ENCODE measurements around the gene SLC9A3.

Gene SLC9A3

GRCh38 chr5:438481-438981, 85.7 kb downstream of the SLC9A3 start:
- DNase-seq, result no peak

- no peak for DNase-seq
These were observed 86.9 kb downstream of the SLC9A3 start for GRCh38 chr5:437281-437771.

- DNase-seq, result no peak
These were observed 87.6 kb downstream of the SLC9A3 start for GRCh38 chr5:436641-436975.

- peak; percentile 53 for DNase-seq
These were observed 88.1 kb downstream of the SLC9A3 start for GRCh38 chr5:435961-436640.

DNA sequence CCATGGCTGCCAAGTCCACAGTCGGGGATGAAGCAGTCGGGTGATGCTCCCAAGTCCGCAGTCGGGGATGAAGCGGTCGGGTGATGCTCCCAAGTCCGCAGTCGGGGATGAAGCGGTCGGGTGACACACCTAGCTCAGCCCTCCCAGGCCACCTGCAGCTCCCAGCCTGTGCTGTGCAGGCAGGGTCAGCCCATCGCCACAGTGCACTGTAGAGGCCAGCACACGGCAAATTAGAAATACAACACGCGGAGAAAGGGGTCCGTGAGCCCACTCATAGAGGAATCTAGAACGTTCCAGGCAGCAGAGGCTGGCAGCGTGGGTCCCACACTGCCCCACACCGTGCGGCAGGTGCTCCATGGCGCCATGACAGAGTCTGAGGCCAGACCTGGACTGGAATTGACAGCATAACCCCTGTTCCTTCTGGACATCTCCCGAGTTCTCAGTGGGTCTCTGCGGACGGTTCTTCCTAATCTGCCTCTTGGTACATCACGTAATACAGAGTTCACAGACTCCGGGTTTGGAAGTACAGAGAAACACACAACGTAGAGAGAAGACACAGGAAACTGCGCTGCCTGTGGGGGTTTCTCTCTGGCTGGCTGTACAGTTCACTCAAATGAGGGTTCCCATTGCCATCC, 89.0 kb downstream of the SLC9A3 start:
- DNase-seq, result no peak

DNA sequence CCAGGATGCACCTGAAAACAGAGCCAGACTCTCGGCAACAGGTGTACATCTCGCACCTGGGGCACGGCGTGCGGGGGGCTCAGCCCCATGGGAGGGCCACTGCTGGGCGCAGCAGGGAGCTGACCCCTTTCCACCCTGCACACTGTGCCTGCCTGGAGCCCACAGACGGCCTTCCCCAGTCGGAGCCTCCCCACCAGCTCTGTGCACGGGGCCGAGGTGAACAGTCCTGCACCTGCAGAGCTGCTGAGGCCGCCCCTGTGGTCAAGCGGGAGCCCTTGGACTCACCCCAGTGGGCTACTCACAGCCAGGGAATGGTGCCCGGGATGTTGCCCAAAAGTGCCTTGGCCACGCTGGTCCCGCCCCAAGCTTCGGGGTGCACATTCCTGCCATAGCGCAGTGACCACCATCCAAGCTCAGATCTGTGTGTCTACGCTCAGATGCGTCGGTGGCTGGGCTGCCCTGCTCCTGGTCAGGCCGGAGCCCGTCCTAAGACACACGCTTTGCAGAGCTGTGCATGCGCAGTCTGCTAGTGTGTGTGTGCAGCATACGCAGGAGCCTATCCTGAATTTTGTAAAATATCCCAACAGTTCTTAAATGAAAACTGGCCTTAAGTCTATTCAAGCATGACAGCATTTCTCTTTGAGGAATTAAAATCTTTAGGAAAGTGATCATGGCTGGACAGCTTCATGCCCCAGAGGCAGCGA, 89.7 kb downstream of the SLC9A3 start:
- DNase-seq, result no peak

DNA sequence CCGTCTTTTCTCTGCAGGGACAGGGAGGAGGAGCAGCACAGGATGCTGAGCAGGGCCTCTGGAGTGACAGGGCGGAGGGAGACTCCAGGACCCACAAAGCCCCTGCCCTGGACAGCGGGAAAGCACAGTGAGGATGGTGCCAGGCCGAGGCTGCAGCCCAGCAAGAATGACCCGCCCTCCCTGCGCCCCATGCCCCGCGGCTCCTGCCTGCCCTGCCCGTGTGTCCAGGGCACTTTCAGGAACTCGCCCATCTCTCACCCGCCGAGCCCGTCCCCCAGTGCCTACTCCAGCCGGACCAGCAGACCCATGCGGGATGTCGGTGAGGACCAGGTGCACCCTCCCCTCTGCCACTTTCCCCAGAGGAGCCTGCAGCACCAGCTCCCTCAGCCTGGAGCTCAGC, 90.4 kb downstream of the SLC9A3 start:
- no peak for DNase-seq

DNA sequence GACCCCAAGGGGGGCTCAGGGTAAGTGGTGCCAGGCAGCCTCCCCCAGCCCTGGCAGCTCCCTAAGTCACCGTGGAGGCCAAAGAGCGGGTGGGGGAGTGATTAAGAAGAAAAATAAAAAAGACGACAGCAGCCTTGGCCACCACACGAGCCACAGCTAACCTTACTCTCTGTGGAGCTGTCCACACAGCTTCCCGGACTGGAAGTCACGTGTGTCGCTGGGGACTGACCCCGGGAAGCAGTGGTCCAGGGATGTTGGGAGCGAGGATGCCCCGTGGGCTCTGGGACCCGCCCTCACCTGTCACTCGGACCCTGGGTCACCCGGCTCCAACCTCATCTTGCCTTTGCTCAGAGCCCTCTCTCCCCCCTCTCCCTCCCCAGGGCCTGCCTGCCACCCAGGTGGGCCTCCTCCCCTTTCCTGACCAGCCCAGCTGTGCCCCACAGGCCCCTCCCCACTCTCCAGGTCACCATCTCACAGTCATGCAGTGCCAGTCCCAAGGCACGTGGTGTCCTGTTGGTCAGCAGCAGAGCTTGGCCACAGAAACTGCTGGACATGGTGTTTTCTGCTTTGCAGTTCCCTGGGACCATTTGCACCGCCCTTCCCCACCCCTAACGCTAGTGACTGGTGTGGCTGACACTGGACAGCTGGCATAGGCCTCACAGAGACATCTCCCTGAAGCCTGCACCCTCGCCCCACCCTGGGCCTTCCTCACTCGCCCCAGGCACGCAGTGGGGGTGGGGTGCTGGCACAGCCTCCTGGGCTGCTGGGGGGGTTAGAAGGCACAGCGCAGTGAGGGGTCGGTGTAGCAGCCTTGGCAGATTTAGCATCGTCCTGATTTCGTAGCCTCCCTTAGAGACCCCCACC, 91.1 kb downstream of the SLC9A3 start:
- no peak for DNase-seq

DNA sequence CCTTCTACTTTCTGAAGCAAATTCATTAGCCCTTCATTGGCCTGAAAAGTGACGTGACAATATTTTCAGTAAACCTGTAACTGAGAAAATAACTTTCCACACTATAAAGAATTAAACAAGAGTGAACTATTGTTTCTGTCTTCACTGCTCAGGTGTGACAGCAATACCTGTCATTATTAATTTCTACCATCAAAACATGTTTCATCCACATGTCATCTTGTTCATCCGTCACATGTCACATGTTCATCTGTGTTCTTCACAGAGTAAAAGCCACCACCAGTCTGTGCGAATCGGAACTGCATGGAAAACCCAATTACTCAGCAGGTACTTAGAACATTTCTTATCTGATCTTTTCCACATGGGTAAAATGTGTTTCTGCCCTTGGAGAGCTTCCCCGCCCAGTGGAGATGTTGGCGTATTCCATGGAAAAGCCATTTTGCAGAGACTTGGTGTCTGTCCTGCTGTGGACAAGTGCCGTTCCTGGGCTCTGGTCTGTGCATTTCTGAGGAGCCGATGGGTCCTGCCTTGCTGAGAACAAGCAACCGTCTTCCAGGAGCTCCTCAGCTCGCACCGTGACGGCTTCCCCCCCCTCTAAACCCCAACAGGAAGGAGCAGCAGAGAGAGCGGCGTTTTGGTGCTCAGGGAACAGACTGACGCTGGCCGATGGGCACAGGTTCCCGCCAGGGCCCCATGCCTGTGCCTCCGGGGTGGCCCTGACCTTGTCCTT, 91.9 kb downstream of the SLC9A3 start:
- DNase-seq, result no peak

DNA sequence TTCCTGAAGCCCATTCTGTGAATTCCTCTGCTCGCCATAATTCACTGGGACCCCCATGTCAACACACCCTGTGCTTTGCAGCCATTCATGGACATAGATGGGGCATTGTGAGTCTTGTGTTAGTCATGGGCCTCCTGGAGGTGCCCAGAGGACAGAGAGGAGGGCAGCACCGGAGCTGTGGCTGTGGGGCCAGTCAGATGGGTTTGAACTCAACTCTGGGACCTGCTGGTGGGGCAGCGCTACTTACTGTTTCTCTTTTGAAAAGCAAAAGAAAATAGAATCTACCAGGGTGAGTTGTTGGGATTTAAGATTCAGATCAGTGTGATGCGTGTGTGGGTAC, 92.6 kb downstream of the SLC9A3 start:
- DNase-seq, result no peak

DNA sequence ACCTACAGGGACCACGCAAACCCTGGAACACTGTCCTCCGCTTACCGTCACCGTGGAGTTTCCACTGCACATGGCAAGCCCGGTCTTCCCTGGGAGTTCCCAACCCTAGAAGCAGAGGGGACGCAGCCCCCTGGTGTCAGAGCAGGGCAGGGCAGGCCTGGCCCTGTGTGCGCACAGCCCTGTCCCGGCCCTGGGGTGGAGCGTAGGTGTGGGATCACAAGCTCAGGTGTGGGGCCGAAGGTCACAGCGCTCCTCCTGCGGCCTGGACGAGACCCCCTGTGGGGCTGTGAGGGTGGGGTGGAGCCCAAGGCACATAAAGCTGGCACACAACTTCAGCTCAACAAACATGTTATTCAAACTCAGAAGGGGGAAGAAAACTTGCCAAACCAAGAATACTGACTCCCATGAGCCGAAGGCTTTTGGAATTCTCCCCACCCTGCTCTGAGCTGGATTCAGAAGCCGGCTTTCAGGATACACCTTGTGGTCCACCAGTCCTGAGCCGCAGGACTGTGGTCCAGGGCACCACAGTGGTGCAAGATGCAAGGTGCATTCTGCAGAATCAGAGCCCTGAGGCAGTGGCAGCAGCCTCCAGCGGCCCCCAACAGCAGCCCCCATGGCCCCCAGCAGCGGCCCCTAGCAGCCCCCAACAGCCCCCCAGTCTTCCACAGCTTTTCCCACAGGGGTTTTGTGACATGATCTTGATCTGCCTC, 93.1 kb downstream of the SLC9A3 start:
- DNase-seq, result peak; percentile 67

GRCh38 chr5:430214-430925, 93.9 kb downstream of the SLC9A3 start:
- DNase-seq, result no peak

- no peak for DNase-seq
These were observed 94.6 kb downstream of the SLC9A3 start for GRCh38 chr5:429453-430188.

GRCh38 chr5:428754-429452, 95.3 kb downstream of the SLC9A3 start:
- DNase-seq, result no peak

GRCh38 chr5:428219-428618, 96.0 kb downstream of the SLC9A3 start:
- no peak for DNase-seq

DNA sequence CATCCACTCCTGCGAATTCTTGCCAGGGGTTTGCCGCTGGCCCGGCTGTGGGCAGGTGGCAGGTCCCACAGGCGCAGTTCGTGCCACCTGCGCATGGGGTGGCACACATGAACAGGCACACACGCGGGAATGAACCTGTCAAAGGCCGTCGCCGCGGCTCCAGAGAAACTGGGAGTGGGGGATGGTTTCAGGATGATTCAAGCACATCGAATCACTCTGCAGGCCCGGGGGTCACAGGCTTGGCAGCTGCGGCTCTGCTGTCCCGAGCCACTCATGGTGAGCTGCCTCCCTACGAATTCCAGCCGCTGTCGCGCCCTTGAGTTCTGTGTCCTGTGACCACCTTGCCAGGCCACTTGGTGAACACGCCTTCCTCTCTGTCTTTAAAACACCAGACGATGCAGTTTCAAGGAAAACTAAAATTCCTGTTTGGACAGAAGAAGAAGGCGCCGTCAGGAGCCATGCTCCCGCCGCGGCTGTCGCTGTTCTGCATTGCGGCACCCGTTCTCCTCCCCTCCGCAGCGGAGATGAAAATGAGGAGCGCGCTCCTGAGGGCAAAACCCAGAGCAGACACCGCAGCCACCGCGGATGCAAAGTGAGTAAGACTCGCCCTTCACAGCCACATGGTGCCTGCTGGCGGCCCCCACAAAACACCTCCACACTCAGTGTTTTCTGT, 96.7 kb downstream of the SLC9A3 start:
- no peak for DNase-seq

DNA sequence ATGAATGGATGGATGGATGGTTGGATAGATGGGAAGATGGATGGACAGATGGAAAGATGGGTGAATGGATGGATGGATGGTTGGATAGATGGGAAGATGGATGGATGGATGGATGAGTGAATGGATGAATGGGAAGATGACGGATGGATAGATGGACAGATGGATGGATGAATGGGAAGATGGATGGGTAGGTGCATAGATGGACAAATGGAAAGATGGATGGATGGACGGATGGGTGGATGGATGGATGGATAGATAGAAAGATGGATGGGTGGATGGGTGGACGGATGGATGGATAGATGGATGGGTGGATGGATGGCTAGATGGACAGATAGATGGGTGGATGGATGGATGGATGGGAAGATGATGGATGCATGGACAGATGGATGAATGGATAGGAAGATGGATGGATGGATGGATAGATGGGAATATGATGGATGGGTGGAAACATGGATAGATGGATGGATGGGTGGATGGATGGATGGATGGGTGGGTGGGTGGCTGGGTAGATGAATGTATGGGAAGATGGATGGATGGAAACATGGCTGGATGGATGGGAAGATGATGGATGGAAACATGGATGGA, 97.8 kb downstream of the SLC9A3 start:
- DNase-seq, result no peak

DNA sequence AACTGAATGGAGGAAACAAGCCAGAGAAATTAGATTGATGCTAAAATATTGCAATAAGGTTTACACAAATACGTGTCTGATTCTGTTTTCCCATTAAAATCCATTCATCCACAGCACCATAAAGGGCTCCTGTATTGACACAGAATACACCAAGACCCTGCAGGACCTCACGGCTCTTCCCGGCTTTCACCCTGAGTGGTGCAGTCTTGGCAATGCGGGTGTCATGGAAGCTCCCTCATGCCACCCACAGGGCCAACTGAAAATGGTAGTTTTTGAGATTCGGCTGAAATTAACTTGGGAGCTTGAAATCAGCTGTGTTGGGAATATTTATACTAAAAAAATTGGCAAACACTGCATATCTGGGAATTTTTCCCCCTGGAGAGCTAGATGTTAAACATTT, 98.5 kb downstream of the SLC9A3 start:
- DNase-seq, result no peak

Measured in NCI-H510A (cell line).